Right atrium auricular region (tissue), 2 donors: ENCODE data around the gene SPRR2D. TPM values are rescaled to one million over a fixed set of nuclear protein-coding genes. Genes with fewer than 3 reads are reported as not detected.

Experiments used
- total RNA-seq, 2 donors: library from RNA; depleted of rRNA; stranded (reverse); fragments of >200 nt; gene quantifications; one replicate each; pipeline ENCODE4 v1.1.0, GENCODE V29; 2016

Gene SPRR2D
- total RNA-seq, 2 donors from 2014 or later = not detected

Other genes starting within 250 kb of the SPRR2D start
- gene LCE1D, start 244.4 kb downstream of the SPRR2D start, total RNA-seq = not detected
- not detected for gene LCE1C, start 234.5 kb downstream of the SPRR2D start, total RNA-seq
- gene LCE1B, start 229.1 kb downstream of the SPRR2D start, total RNA-seq = not detected
- not detected for gene LCE1A, start 213.6 kb downstream of the SPRR2D start, total RNA-seq
- not detected for gene LCE6A, start 198.3 kb downstream of the SPRR2D start, total RNA-seq
- gene LCE7A, start 181.1 kb downstream of the SPRR2D start, total RNA-seq = not detected
- not detected for gene SMCP, start 162.8 kb downstream of the SPRR2D start, total RNA-seq
- gene IVL, start 132.6 kb downstream of the SPRR2D start, total RNA-seq = not detected
- gene SPRR5, start 93.9 kb downstream of the SPRR2D start, total RNA-seq = not detected
- not detected for gene SPRR4, start 70.5 kb downstream of the SPRR2D start, total RNA-seq
- gene SPRR1A, start 57.0 kb downstream of the SPRR2D start, total RNA-seq = not detected
- gene SPRR3, start 39.4 kb downstream of the SPRR2D start, total RNA-seq = not detected
- gene SPRR1B, start 9.9 kb downstream of the SPRR2D start, total RNA-seq = not detected
- gene SPRR2A, start 16.4 kb upstream of the SPRR2D start, total RNA-seq = not detected
- not detected for gene SPRR2B, start 30.5 kb upstream of the SPRR2D start, total RNA-seq
- not detected for gene SPRR2E, start 53.4 kb upstream of the SPRR2D start, total RNA-seq
- 1 to 10 TPM in 1 of 2 donors, not detected in 1; 2.8 TPM for gene SPRR2F, start 72.4 kb upstream of the SPRR2D start, total RNA-seq
- gene SPRR2G, start 109.8 kb upstream of the SPRR2D start, total RNA-seq = not detected
- not detected for gene LELP1, start 162.3 kb upstream of the SPRR2D start, total RNA-seq
- 1 to 10 TPM; 1.2 to 1.9 TPM for gene PRR9, start 176.5 kb upstream of the SPRR2D start, total RNA-seq
- gene LORICRIN, start 218.6 kb upstream of the SPRR2D start, total RNA-seq = not detected